Stimulated activated CD8-positive, alpha-beta memory T cell treated with anti-CD3 and anti-CD28 coated beads, Interleukin-7, amount 100 ng/mL, for 48 hours (primary cell): ENCODE measurements around the gene CDK9.
A peak's percentile ranks its signal among the peaks of the same experiment; 100 is the strongest.

Experiments
- DNase-seq, 2 donors: peaks; one replicate each; pipeline ENCODE4 v3.0.0-alpha.2; 2020; ENCODE audit warnings: low read depth in 1 of 2; ENCODE audit errors: extremely low read depth in 1 of 2

The CDK9 gene

DNA sequence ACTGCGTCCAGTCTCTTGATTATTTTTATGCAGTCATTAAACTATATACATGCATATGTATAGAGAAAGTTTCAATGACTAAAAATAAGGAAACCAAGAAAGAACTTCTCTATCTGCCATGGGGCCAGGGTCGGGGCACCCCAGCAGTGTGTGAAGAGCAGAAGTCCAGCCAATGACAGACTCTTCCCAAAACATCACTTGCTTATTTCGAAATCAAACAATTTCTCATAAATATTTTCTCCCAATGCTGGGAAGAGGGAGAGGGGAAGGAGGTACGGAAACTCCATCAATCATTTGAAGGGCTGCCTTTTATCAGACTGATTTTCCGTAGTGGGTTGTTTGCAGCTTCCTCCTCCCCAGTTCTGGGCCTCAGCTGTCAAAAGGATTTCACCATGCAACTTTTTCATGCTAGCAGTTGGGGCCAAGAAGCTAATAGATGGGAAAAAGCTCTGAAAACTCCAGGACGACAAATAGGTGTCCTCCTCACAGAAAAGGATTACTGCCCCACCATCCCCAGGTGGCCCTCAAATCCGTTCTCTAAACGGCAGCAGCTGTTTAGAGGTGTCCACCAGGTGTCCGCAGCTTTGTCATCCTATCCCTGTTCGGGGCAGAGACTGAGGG, 16.2 kb downstream of the CDK9 start:
- DNase-seq = no peak

DNA sequence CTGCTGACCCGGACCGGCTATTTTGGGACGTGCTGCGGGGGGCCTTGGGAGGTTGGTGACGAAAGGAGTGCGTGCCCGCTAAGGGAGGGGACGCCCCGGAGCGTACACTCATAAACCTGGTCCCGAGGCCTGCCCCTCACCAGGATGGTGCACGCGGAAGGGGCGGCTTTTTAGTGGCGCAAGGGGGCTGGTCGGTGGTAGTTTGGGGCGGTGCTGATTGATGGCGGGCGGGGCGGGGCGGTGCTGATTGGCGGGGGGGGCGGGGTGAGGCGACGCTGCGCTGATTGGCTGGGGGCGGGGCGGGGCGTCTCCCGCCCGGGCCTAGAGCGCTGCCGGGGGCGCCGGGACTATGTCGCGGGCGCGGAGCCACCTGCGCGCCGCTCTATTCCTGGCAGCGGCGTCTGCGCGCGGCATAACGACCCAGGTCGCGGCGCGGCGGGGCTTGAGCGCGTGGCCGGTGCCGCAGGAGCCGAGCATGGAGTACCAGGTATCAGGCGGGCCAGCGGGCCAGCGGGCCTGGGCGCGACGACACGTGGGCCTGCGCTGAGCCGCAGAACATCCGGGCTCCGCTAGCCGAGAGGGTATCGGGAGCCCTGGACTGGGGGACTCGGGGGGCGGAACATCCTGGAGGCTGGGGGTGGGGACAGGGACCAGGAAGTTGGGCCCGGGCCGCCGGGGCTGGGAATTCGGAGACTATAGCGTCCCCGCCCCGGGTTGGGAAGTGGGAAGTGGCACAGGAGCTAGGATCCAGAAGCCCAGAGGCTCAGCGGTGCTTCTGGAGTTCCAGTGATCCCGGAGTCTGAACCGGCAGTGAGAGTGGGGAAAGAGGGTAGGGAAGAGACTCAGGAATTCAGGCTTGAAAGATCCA, 17.0 kb downstream of the CDK9 start, which contains the start of gene FPGS:
Gene FPGS, plus strand, starts transcription at position 307 of the 868 bp plus-strand sequence. Its CDS starts 43 bp downstream, at position 350.
- DNase-seq = peak; percentile 67 to 84

DNA sequence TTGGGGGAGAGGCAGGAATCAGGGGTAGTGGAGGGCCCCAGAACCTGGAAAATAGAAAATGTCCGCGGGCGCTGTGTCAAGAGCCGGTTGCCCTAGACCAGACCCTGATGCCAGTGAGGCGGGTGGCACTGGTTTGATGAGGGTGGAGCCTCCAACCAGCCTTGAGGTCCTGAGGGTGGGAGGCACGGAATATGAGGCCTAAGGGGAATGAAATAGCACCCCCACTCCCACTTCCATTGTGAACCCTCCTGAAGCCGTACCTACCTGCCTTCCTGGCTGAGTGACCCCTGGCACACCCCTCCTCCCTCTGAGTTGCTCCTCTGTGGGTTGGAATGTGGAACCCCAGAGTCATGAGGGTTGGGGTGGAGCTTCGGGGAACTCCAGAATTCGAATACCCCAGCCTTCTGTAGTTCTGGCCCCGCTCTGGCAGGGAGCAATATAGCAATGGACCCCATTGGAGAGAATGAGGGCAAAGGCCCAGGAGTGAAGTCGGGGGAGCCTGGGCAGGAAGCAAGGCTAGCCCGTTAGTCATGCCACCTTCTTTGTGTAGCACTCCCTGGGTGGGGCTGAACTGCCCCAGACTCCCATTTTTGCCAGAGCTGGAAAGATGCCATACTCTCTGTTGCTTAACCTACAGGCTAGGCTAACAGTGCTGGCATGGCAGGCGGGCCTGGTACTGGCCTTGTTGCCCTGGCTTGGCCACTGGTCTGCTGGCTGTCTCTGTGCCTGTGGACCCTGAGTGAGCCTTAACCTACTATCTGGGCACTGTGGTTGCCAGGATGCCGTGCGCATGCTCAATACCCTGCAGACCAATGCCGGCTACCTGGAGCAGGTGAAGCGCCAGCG, 17.9 kb downstream of the CDK9 start:
- DNase-seq = no peak

DNA sequence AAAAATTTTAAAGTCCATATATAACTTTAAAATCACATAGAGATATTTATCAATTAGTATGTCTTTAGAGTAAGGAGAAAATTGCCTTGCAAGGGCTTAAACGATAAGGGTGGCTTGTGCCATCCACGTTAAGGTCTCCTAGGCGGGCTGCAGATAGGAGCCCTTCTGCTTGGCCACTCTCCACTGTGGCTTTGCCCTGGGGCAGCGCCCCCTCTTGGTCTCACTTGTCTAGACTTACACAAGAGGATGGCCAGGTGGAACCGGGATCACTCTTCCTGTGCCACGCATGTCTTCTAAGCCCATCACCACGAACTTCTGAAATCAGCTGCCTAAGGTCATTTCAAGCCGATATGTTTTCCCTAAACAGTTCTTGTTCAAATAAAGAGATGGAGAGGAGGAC, 19.8 kb downstream of the CDK9 start:
- DNase-seq = no peak

DNA sequence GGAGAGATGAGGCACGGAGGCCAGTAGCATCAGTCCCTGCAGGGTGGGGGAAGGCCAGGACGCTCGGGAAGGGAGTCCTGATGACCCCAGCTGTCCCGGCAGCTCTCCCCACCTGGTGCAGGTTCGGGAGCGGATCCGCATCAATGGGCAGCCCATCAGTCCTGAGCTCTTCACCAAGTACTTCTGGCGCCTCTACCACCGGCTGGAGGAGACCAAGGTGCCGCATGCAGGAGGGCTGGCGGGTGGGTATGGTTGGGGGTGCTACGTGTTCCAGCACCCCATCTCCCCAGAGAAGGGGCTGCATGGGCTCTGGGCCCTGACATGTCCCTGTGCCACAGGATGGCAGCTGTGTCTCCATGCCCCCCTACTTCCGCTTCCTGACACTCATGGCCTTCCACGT, 21.0 kb downstream of the CDK9 start:
- DNase-seq = no peak

DNA sequence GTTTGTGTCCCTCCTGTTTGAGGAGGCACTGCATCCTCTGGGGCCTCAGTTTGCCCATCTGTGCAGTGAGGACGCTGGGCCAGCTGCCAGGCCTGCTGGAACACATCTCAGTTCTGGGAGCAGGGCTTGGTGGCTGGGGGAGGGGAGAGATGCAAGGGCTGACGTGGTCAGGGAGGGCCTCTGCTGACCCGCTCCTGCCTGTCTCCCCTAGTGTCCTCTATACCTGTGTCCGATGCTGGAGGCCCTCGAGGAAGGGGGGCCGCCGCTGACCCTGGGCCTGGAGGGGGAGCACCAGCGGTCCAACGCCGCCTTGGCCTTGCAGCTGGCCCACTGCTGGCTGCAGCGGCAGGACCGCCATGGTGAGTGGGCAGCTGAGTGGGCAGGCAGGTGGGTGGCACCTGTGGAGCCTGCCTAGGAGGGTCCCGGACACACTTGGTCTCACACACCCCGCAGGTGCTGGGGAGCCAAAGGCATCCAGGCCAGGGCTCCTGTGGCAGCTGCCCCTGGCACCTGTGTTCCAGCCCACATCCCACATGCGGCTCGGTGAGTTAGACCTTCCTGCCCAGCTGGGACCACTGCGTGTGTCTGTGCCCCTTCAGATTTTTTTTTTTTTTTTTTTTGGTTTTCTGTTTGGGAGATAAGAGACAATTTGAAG, 22.6 kb downstream of the CDK9 start:
- DNase-seq = no peak

DNA sequence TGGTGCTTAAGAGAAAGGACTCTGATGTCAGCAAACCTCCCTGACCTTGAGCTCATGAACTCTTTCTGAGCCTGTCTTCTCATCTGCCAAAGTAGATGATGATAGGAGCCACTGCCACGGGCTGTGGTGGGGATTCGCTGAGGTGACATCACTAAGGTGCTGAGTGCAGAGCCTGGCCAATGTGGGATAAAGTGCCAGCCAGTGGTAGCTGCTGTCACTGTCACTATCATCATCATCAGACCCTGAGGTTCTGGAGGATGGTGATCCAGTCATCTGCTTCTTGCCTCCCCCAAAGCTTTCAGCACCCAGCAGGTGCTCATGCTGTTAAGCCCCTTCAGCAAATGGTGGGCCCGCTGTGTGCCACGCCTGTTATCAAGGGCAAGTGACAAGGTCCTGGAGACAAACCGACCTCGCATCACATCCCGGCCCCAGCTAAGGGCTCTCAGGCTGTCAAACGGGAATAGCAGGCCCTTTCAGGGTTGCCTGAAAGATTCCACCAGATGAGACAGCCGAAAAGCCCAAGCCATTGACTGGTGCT, 23.2 kb downstream of the CDK9 start:
- no peak for DNase-seq

DNA sequence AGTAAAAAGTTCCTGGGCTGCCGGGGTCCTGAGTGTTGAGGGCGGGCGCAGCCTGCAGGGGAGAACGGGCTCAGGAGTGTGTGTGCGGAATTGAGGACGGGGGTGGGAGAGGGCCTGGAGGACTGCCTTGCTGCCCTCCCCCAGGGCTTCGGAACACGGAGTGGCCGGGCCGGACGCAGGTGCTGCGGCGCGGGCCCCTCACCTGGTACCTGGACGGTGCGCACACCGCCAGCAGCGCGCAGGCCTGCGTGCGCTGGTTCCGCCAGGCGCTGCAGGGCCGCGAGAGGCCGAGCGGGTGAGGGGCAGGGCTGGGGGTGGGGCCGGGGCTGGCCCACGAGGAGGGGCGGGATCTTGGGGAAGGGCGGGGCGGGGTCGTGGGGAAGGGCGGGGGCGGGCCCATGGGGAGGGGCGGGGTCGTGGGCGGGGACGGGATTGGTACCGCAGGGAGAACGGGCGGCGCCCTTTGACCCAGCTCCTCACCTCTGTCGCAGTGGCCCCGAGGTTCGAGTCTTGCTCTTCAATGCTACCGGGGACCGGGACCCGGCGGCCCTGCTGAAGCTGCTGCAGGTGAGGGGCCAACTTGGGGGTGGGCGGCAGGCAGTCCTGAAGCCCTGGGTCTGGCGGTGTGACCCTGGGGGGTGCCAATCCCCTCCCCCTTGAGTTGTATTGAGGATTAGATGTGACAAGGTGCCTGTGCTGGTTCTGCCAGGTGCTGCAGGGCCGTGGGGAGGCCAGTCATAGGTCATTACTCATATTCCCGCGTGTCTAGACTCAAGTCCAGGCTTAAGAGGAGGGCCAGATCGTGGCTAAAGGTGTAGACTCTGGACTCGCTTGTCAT, 23.9 kb downstream of the CDK9 start:
- DNase-seq = no peak

DNA sequence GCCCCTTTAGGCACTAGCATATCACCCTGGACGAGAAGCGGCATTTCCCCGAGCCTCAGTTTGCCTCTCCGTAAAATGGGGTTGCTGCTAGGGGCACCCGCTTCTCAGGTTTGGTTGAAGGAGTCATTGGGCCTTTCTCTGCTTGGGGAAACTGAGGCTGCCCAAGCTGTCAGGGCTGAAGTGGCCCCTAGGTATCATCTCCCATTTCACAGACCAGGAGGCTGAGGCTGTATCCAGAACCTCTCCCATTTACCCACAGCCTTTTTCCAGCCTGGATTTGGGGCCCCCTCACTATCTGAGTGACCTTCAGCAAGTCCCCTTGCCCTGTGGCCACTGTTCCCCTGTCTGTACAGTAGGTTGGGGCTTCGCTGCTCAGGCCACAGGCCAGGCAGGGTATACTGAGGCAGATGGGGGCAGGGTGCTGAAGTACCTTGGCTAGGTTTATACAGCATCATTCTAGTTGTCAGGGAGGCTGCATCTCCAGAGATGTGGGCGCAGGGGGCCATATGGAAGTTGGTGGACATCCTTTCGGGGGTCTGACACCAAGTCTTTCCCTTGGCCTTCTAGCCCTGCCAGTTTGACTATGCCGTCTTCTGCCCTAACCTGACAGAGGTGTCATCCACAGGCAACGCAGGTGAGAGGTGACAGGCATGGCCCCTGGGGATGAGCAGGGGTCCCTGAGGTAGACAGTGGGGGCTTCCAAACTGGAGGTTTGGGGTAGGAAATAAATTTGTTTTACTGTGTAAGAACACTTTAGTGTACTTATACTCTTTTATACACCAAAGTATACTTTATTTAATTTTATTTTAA, 24.7 kb downstream of the CDK9 start:
- DNase-seq = no peak

DNA sequence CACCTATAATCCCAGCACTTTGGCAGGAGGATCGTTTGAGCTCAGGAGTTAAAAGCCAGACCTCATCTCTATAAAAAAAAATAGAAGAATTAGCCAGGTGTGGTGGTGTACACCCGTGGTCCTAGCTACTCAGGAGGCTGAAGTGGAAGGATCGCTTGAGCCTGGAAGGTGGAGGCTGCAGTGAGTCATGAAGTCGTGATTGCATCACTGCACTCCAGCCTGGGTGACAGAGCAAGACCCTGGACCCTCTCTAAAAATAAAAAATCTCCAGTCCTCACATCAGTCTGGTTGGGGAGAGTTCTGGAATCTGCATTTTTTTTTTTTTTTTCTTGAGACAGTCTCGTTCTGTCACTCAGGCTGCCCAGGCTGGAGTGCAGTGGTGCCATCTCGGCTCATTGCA, 26.2 kb downstream of the CDK9 start:
- no peak for DNase-seq

DNA sequence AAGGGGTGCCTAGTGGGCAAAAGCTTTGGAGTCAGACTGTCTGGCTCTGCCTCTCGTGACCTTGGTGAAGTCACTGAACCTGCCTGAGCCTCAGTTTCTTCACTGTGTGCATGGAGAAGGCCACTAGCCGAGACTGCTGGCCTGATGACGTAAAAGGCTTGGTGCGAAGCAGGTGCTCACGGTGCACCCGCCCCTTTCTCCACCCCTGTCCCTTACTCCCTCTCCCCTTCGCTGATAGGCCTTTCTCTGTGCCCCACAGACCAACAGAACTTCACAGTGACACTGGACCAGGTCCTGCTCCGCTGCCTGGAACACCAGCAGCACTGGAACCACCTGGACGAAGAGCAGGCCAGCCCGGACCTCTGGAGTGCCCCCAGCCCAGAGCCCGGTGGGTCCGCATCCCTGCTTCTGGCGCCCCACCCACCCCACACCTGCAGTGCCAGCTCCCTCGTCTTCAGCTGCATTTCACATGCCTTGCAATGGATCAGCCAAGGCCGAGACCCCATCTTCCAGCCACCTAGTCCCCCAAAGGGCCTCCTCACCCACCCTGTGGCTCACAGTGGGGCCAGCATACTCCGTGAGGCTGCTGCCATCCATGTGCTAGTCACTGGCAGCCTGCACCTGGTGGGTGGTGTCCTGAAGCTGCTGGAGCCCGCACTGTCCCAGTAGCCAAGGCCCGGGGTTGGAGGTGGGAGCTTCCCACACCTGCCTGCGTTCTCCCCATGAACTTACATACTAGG, 27.3 kb downstream of the CDK9 start:
- no peak for DNase-seq

DNA sequence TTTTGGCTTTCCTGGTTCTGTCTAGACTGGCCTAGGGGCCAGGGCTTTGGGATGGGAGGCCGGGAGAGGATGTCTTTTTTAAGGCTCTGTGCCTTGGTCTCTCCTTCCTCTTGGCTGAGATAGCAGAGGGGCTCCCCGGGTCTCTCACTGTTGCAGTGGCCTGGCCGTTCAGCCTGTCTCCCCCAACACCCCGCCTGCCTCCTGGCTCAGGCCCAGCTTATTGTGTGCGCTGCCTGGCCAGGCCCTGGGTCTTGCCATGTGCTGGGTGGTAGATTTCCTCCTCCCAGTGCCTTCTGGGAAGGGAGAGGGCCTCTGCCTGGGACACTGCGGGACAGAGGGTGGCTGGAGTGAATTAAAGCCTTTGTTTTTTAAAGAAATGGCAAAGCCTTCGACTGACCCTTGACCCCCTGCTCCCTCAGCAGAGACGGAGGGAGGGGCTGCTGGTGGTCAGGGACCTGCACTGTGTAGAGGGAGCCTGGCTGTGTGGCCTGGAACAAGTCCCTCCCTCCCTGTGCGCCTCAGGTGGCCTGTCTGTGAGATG, 27.9 kb downstream of the CDK9 start:
- DNase-seq = no peak

DNA sequence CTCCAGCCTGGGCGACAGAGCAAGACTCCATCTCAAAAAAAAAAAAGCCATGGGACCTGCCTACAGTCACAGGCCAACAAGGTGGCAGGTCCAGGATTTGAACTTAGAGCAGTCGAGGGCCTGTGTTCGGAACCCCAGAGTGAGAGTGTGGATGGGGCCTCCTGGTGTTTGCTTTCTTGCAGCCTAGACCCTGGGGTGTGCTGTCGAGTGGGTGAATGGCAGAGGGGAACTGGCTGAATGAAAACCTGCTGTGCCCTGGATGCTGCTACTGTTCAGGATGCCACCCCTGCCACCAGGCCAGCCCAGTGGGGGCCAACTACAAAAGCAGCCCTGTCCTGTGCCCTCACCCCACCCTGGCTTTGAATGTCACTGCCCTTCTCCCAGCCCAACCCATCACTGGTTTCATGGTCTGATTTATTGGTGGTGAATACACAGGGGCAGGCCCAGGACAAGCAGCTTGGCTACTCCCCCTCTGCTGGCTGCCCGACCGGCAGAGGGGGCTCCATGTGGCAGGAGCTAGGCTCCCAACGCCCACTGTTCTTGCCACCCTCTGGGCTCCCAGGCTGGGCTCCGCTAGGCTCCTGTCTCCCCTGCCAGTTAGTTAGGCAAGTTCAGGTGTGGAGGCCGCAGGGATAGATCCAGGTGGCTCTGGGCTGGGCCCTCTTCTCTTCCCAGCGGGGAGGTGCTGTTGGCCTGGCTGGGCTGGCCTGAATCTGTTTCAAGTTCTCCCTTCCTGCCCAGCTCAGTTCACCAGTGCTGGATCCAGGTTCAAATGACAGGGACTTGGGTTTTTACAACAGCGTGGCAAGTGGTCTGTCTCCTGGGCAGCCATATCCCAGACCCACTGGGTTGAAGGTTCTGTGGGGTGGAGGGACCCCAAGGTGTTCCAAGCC, 29.0 kb downstream of the CDK9 start:
- DNase-seq = no peak

DNA sequence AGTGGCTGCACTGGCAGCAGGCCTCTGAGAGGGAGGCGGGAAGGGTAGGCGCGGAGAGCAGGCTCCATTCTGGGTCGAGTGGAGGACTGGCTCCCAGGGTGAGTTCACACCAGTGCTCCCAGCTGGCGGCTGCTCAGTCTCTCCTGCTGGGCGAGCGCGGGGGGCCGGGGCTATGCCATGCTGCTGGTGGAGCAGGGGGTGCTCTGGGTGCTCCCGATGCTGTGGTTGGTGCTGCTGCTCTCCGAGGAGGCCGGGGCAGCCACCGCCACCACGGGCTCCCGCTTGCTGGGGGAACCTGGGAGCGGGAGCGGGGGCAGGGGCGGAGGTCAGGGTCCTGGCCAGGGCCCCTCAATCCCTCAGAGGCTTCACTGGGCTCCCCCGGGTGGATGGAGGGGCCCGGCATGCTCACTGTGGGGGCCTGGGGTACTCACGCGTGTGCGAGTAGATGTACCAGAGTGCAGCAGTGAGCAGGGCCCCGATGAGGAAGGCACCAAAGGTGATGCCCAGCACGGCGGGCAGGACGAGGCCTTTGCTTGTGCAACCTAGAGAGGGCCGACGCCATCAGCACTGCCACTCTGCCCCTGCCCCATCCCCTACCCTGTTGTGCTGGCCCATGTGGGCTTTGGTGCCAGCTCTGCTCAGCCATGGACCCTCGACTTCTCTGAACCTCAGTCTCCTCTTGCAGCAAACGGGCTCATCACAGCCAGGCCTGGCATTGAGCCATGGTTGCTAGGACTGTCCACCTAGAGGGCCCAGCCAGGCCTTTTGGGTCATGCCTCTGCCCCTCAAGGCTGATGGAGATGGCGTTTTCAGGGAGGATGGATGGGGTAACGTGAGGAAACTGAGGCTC, 29.9 kb downstream of the CDK9 start:
- no peak for DNase-seq

DNA sequence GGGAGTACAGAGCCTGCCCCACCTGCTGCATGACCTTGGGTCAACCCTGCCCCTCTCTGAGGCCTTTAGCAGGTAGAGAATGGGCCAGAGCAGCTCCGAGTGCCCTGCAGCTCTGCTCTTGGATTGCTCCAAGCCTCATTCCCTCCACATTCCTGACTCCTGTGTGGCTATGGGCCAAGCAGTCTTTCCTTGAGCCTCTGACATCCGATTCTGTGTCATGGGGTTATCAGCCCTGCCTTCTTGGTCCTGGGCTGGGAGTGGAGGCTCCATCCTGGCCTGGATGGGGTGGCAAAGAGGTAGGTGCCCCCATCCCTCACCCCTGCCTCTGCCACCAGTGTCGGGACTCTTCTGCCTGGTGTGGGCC, 30.5 kb downstream of the CDK9 start:
- DNase-seq = no peak

DNA sequence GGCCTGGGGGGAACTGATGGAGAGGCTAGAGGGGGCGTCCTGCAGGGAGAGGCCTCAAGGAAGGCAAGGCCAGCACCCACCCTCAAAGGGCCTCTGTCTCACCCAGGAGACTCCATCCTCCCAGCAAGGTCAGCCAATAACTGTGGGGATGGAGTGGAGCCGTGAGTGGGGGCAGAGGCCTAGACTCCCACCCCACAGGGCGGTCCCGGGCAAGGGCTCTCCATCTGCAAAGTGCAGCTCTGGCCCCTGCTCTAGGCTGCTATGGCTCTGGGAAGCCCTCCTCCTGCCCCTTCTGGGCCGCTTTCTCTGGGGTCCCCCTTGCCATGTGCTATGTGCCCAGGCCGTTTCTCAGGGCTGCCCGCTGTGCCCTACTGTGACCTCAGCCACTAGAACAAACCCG, 30.9 kb downstream of the CDK9 start:
- DNase-seq = no peak
